ENCODE measurements around the gene MTHFD1L.

Gene MTHFD1L

GRCh38 chr6:151137542-151137941 is 272.0 kb downstream of the MTHFD1L start:
- DNase-seq, result no peak

- no peak for DNase-seq
Observed at GRCh38 chr6:151139524-151139923, 274.0 kb downstream of the MTHFD1L start.

- DNase-seq, result no peak
Observed at GRCh38 chr6:151140767-151141166, 275.3 kb downstream of the MTHFD1L start.

DNA sequence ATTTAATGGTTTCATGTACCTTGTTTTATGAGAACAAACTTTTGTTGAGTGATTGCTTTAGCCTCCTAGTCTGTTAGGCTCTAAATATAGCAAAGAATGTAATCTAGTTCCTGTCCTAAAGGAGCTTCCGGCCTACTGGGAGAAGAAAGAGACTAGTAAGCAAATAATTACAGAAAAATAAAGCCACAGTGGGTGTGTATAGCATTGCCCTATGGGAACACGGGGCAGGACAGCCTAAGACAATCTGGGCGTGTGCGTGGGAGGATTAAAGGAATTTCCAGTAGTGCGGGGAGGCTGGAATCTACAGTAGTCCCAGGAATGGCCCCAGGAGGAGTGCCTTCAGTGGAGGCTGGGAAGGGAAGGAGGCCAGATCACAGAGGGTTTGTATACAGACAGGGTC is 276.2 kb downstream of the MTHFD1L start:
- DNase-seq, result no peak

DNA sequence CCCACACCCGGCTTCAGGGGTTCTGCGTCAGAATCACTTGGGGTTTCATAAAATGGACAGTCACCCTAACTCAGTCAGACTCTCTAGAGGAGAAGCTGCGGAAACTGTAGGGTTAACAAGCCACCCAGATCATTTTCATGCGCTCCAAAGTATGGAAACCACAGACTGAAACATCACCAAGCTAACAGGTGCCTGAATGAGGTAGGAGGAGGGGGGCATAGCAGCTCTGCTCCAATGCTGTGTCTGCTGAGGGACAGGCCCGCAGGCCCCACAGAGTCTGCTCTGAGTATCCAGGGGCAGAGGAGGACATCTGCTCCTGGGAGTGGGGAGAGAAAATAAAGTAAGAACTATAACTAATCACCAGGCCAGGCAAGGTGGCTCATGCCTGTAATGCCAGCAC is 277.2 kb downstream of the MTHFD1L start:
- no peak for DNase-seq

DNA sequence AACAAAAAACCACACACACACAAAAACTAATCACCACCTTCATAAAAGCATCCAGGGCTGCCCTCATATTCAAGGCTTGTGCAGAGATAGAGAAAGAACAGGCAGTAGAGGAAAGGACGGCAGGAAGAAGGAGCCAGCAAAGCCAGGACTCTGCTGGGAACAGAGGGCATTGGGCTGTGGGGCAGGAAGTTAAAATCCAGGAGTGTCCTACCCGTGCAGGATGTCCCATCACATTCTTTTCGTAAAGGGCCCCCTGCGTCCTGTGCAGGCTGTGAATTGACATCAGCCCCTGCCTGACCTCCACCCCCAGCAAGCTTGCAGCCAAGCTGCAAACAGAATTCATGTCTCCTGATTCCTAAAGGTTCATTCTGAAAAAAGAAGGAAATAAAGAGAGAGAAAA is 277.8 kb downstream of the MTHFD1L start:
- no peak for DNase-seq

- no peak for DNase-seq
Observed at GRCh38 chr6:151143806-151144205, 278.3 kb downstream of the MTHFD1L start.

DNA sequence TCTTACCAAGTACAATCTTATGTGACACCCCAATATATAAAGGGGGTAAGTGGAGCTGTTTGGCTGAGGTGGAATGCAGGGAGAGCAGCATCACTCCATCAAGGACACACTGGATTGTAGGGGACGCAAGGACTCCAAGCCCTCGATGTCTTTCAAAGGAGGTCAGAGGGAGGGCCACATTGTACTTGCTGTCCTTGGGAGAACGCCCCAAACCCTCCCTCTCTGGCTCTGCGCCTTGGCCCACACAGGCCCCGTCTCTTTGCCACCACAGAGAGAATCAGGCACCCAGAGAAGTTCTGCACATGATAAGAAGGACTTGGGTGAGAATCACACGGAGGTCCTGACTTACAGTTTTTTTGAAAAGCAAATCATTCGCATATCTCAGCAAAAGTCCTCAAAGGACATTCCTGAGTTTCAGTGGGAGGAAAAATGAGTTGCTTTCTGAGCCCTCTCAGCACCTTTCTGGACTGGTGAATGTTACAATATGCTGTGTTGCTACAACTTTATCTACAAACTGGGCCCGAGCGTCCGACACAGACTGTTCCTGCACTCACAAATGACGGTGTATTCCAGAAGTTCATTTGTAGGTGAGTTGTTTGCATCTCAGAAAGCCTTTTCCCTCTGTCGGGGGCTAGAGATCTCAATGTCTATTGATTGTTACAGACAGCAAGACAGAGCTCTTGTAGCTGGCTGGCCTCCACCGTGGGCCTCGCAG is 281.8 kb downstream of the MTHFD1L start:
- DNase-seq, result no peak

DNA sequence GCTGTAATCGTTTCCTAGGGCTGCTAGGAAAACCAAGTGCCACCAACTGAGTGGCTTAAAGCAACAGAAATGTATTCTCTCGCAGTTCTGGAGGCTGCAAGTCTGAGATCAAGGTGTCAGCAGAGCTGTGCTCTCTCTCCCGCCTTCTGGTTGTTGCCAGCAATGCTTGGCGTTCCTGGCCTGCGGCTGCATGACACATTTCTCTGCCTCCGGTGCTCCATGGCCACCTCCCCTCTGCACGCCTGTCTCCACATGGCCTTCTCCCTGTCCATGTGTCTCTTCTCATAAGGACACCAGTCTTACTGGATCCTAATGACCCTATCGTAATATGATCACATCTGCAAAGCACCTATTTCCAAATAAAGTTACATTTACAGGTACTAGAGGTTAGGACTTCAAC is 282.6 kb downstream of the MTHFD1L start:
- DNase-seq, result no peak

DNA sequence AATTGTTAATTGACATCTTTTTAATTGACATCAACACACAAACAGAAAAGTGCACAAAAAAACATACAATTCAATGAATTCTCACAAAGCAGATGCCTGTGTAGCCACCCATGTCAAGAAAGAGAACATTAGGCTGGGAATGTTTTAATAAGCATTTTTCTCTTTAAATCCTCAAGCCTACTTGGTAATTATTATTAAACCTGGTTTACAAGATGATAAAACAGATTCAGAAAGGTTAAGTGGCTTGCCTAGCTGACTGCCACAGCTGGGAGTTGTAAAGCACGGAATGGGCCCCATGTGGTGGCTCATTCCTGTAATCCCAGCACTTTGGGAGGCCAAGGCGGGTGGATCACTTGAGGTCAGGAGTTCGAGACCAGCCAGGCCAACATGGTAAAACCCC is 284.3 kb downstream of the MTHFD1L start:
- no peak for DNase-seq
